Mesenchymal stem cell (in vitro differentiated cells and primary cell): Measurements from ENCODE around the gene PLCL1.

ENCODE experiments used
- DNase-seq: peaks from one replicate; pipeline ENCODE4 v3.0.0-alpha.2; 2013
- H2AFZ ChIP-seq: one replicate; pipeline ENCODE4 v1.6.1; 2013; ENCODE audit warnings: low read depth, mild to moderate bottlenecking, control low read depth, inconsistent platforms, low read length, moderate library complexity
- H2AK5ac ChIP-seq: 2 replicates; pipeline ENCODE4 v1.6.1; 2013; ENCODE audit warnings: low read length, moderate library complexity, mild to moderate bottlenecking, inconsistent platforms; ENCODE audit not compliant: severe bottlenecking
- H2BK120ac ChIP-seq: one replicate; pipeline ENCODE4 v1.6.1; 2013; ENCODE audit warnings: low read depth, mild to moderate bottlenecking, inconsistent platforms, low read length, moderate library complexity
- H2BK12ac ChIP-seq, 2 experiments: one replicate each; pipeline ENCODE4 v1.6.1; 2013; ENCODE audit warnings: inconsistent platforms in 2 of 2, low read length in 2 of 2, mild to moderate bottlenecking in 2 of 2, moderate library complexity in 2 of 2, control low read depth in 1 of 2
- H2BK15ac ChIP-seq: one replicate; pipeline ENCODE4 v1.6.1; 2013; ENCODE audit warnings: mild to moderate bottlenecking, low read depth, inconsistent platforms; ENCODE audit not compliant: poor library complexity, severe bottlenecking
- H2BK5ac ChIP-seq: 2 replicates; pipeline ENCODE4 v1.6.1; 2013; ENCODE audit warnings: low read depth, mild to moderate bottlenecking, low read length, control low read depth, inconsistent platforms; ENCODE audit not compliant: poor library complexity, severe bottlenecking
- H3K14ac ChIP-seq, 2 experiments: one replicate each; pipeline ENCODE4 v1.6.1; 2013; ENCODE audit warnings: inconsistent platforms in 2 of 2, low read length in 2 of 2, control low read depth in 1 of 2, mild to moderate bottlenecking in 1 of 2, moderate library complexity in 1 of 2
- H3K18ac ChIP-seq, 2 experiments: one replicate each; pipeline ENCODE4 v1.6.1; 2013; ENCODE audit warnings: inconsistent platforms in 2 of 2, low read length in 2 of 2, control low read depth in 1 of 2, low read depth in 1 of 2, mild to moderate bottlenecking in 1 of 2
- H3K23ac ChIP-seq, 2 experiments: one replicate each; pipeline ENCODE4 v1.6.1; 2013; ENCODE audit warnings: inconsistent platforms in 2 of 2, low read length in 2 of 2, mild to moderate bottlenecking in 2 of 2, moderate library complexity in 2 of 2, control low read depth in 1 of 2
- H3K27ac ChIP-seq: 2 replicates; pipeline ENCODE4 v1.5.1; 2013; ENCODE audit warnings: mild to moderate bottlenecking, moderate library complexity, low read length, control low read depth, inconsistent platforms; ENCODE audit not compliant: poor library complexity, severe bottlenecking
- H3K27me3 ChIP-seq, 2 experiments: 2 replicates each; pipeline versions ENCODE4 v1.6.1 to v1.7.0; 2013; ENCODE audit warnings: low read length in 2 of 2, mild to moderate bottlenecking in 2 of 2, moderate library complexity in 2 of 2, control low read depth in 1 of 2, inconsistent platforms in 1 of 2; ENCODE audit not compliant: control insufficient read depth in 1 of 2, insufficient read depth in 1 of 2
- H3K36me3 ChIP-seq, 2 experiments: 2 replicates each; pipeline versions ENCODE4 v1.6.1 to v1.7.0; 2013; ENCODE audit warnings: low read length in 2 of 2, control low read depth in 1 of 2, inconsistent platforms in 1 of 2, low read depth in 1 of 2, mild to moderate bottlenecking in 1 of 2; ENCODE audit not compliant: insufficient read depth in 2 of 2, control insufficient read depth in 1 of 2
- H3K4ac ChIP-seq, 2 experiments: one replicate each; pipeline ENCODE4 v1.6.1; 2013; ENCODE audit warnings: inconsistent platforms in 2 of 2, low read length in 2 of 2, mild to moderate bottlenecking in 2 of 2, moderate library complexity in 2 of 2, control low read depth in 1 of 2, low read depth in 1 of 2
- H3K4me1 ChIP-seq: 2 replicates; pipeline ENCODE4 v1.6.1; 2013; ENCODE audit warnings: low read depth, low read length, control low read depth; ENCODE audit not compliant: control insufficient read depth, insufficient read depth
- H3K4me2 ChIP-seq: 2 replicates; pipeline ENCODE4 v1.6.1; 2013; ENCODE audit warnings: low read length, mild to moderate bottlenecking, inconsistent platforms; ENCODE audit not compliant: poor library complexity, severe bottlenecking
- H3K4me3 ChIP-seq, 2 experiments: 2 replicates each; pipeline versions ENCODE4 v1.5.1 to v1.7.0; 2013; ENCODE audit warnings: low read length in 2 of 2, mild to moderate bottlenecking in 2 of 2, control low read depth in 1 of 2, low read depth in 1 of 2; ENCODE audit not compliant: insufficient read depth in 1 of 2
- H3K79me1 ChIP-seq: replicated peaks from 2 replicates; pipeline ENCODE4 v1.6.1; 2013; ENCODE audit warnings: mild to moderate bottlenecking, control low read depth, low read length, inconsistent platforms; ENCODE audit not compliant: poor library complexity, severe bottlenecking
- H3K9ac ChIP-seq: 2 replicates; pipeline ENCODE4 v1.7.0; 2013; ENCODE audit warnings: mild to moderate bottlenecking, low read length, moderate library complexity
- H3K9me3 ChIP-seq: 2 replicates; pipeline ENCODE4 v1.7.0; 2013; ENCODE audit warnings: mild to moderate bottlenecking, low read length; ENCODE audit not compliant: control insufficient read depth
- H4K8ac ChIP-seq: one replicate; pipeline ENCODE4 v1.6.1; 2013; ENCODE audit warnings: inconsistent platforms, mild to moderate bottlenecking, low read length, moderate library complexity
- H4K91ac ChIP-seq: one replicate; pipeline ENCODE4 v1.6.1; 2013; ENCODE audit warnings: mild to moderate bottlenecking, low read length, inconsistent platforms
- WGBS: methylation state at CpG from one replicate; pipeline ENCODE4 v1.1.7; 2013; ENCODE audit warnings: mixed read lengths; 5-methylcytosine and 5-hydroxymethylcytosine counted together

PLCL1 gene

GRCh38 chr2:198098386-198098785 lies 294.0 kb downstream of the PLCL1 start:
- no peak overlapping the region for H2BK5ac ChIP-seq
- no peak overlapping the region for H4K8ac ChIP-seq
- H3K23ac ChIP-seq = no peak overlapping the region
- no peak overlapping the region for H2AFZ ChIP-seq
- H3K4me1 ChIP-seq = no peaks in the 10 kb centered on the region
- no peak overlapping the region for H4K91ac ChIP-seq
- H3K36me3 ChIP-seq = no peaks in the 10 kb centered on the region
- no peak overlapping the region for H3K4me3 ChIP-seq
- H3K79me1 ChIP-seq = no peaks in the 10 kb centered on the region
- no peak overlapping the region for H3K27ac ChIP-seq
- no peak overlapping the region for H2BK15ac ChIP-seq
- no peak overlapping the region for H3K9ac ChIP-seq
- no peaks in the 10 kb centered on the region for H3K27me3 ChIP-seq
- no peak overlapping the region for H3K18ac ChIP-seq
- H3K9me3 ChIP-seq = no peaks in the 10 kb centered on the region
- no CpG with 5 or more reads among the region's 1 CpG for WGBS
- H2BK12ac ChIP-seq = no peak overlapping the region
- H3K4me2 ChIP-seq = no peak overlapping the region
- no peak overlapping the region for H2AK5ac ChIP-seq
- no peak overlapping the region for H2BK120ac ChIP-seq
- no peak overlapping the region for H3K14ac ChIP-seq
- no peak overlapping the region for H3K4ac ChIP-seq
- DNase-seq = no peak

- no peak for DNase-seq
- H2BK5ac ChIP-seq = no peak overlapping the region
- no peak overlapping the region for H2BK120ac ChIP-seq
- H3K36me3 ChIP-seq = no peaks in the 10 kb centered on the region
- no peak overlapping the region for H3K4me2 ChIP-seq
- H3K27me3 ChIP-seq = no peaks in the 10 kb centered on the region
- H2AK5ac ChIP-seq = no peak overlapping the region
- no peak overlapping the region for H3K4ac ChIP-seq
- no peak overlapping the region for H3K27ac ChIP-seq
- no peaks in the 10 kb centered on the region for H3K79me1 ChIP-seq
- no peak overlapping the region for H3K14ac ChIP-seq
- no peak overlapping the region for H2BK15ac ChIP-seq
- H4K8ac ChIP-seq = no peak overlapping the region
- no peaks in the 10 kb centered on the region for H3K9me3 ChIP-seq
- no peaks in the 10 kb centered on the region for H3K4me1 ChIP-seq
- H3K18ac ChIP-seq = no peak overlapping the region
- no peak overlapping the region for H2AFZ ChIP-seq
- no peak overlapping the region for H3K4me3 ChIP-seq
- H3K9ac ChIP-seq = peak overlapping the region; percentile 13
- no peak overlapping the region for H3K23ac ChIP-seq
- WGBS = 49% methylated on average over 4 of the region's 6 CpGs
- no peak overlapping the region for H2BK12ac ChIP-seq
- no peak overlapping the region for H4K91ac ChIP-seq
Observed at GRCh38 chr2:198098918-198099317, 294.5 kb downstream of the PLCL1 start.

GRCh38 chr2:198100346-198100745 lies 296.0 kb downstream of the PLCL1 start:
- H3K4me3 ChIP-seq = no peak overlapping the region
- no peak overlapping the region for H3K14ac ChIP-seq
- no peak overlapping the region for H3K4me2 ChIP-seq
- H2AK5ac ChIP-seq = no peak overlapping the region
- H3K23ac ChIP-seq = no peak overlapping the region
- no peak overlapping the region for H2BK15ac ChIP-seq
- no peak overlapping the region for H2AFZ ChIP-seq
- no peak overlapping the region for H4K91ac ChIP-seq
- H3K27me3 ChIP-seq = no peaks in the 10 kb centered on the region
- no peak overlapping the region for H2BK5ac ChIP-seq
- H2BK12ac ChIP-seq = no peak overlapping the region
- no peaks in the 10 kb centered on the region for H3K36me3 ChIP-seq
- no peak for DNase-seq
- no peak overlapping the region for H2BK120ac ChIP-seq
- WGBS = 84% methylated on average over 1 of the region's 1 CpG
- no peak overlapping the region for H3K27ac ChIP-seq
- H3K18ac ChIP-seq = no peak overlapping the region
- no peaks in the 10 kb centered on the region for H3K9me3 ChIP-seq
- H4K8ac ChIP-seq = no peak overlapping the region
- H3K9ac ChIP-seq = no peak overlapping the region
- H3K79me1 ChIP-seq = no peaks in the 10 kb centered on the region
- H3K4me1 ChIP-seq = no peaks in the 10 kb centered on the region
- H3K4ac ChIP-seq = no peak overlapping the region

- no peak overlapping the region for H3K9ac ChIP-seq
- H4K8ac ChIP-seq = no peak overlapping the region
- H3K4ac ChIP-seq = no peak overlapping the region
- H3K14ac ChIP-seq = no peak overlapping the region
- no peaks in the 10 kb centered on the region for H3K4me1 ChIP-seq
- WGBS = 97% methylated on average over 3 of the region's 3 CpGs
- no peak overlapping the region for H4K91ac ChIP-seq
- no peaks in the 10 kb centered on the region for H3K36me3 ChIP-seq
- no peak overlapping the region for H2BK5ac ChIP-seq
- no peaks in the 10 kb centered on the region for H3K27me3 ChIP-seq
- H2AK5ac ChIP-seq = no peak overlapping the region
- no peak overlapping the region for H2BK12ac ChIP-seq
- no peak overlapping the region for H3K27ac ChIP-seq
- H3K23ac ChIP-seq = no peak overlapping the region
- DNase-seq = no peak
- H3K18ac ChIP-seq = no peak overlapping the region
- no peak overlapping the region for H3K4me2 ChIP-seq
- H3K79me1 ChIP-seq = no peaks in the 10 kb centered on the region
- H2BK120ac ChIP-seq = no peak overlapping the region
- no peak overlapping the region for H2AFZ ChIP-seq
- no peaks in the 10 kb centered on the region for H3K9me3 ChIP-seq
- no peak overlapping the region for H2BK15ac ChIP-seq
- no peak overlapping the region for H3K4me3 ChIP-seq
Observed at GRCh38 chr2:198101688-198102087, 297.3 kb downstream of the PLCL1 start.
